NOMO-1 treated with DMSO at 0.1 percent for 48 hours (cell line): ENCODE measurements around the gene RILP.

Experiments used
- DNase-seq: peaks from one replicate; lab custom pipeline; 2025; ENCODE audit not compliant: unreplicated experiment; lab: John Stamatoyannopoulos, UW

The RILP gene

DNA sequence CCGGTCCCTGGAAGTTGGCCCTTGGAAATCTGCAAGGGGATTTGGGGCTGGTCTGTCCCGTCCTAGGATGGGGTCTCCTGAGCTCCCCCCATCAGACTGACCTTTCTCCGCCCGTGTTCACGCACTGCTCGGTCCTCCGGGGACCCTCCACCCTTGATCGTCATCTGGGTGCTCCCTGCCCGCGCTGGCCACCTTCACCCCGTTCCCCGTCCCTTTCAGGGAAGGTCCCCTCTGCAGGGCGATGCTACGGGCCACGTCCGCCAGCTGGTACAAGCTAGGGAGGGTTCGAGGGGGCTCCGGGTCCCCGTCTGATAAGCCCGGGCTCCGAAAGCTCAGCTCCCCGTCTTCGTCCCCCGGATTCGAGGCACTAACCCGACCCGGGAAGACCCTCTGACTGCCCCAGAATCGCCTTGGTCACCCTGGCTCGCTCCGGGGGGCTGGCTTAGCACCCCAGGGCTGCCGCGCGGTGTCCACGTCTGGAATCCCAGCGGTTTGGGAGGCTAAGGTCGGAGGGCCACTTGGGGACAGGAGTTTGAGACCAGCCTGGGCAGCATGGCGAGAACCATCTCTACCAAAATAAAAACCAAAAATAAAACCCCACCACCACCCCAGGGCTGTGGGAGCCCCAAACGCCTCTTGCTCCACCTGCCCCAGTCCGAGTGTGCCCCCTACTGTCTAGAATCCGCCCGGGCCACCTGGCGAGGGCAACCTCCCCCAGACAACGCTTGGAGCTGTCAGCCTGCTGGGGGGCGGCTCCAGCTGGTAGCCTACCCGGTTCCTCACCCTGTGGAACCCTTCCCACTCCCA, 20.0 kb downstream of the RILP start:
- peak; percentile 50 for DNase-seq

DNA sequence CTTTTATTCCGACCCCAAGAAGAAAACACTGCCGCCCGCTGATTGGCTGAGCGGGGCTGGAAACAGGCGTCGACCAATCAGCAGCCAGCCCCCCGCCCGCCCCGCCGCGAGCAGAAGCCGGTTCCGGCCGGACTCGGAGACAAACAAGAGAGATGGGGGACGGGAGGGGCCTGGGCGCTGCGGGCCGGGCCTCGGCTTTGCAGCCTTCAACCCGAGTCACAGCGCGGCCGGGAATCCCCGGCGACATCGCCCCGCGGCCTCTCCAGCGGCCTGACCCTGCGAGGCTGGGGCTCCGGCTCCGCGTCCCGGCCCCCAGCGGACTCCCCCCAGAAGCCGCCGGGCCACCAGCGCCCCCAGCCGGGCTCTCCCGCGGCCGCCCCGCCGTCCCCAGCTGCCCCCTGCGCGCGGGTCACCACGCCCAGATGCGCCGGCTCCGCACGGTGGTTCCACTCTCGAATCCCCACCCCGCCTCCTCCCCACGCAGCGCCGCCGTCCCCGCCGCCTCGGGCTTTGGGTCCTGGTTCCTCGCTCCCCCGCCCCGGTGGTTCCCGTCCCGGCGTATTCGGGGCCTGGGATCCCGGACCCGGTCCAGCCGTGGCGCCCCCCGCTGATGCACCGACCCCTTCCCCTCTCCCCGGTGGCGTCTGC, 20.7 kb downstream of the RILP start:
- DNase-seq, result peak; percentile 80

DNA sequence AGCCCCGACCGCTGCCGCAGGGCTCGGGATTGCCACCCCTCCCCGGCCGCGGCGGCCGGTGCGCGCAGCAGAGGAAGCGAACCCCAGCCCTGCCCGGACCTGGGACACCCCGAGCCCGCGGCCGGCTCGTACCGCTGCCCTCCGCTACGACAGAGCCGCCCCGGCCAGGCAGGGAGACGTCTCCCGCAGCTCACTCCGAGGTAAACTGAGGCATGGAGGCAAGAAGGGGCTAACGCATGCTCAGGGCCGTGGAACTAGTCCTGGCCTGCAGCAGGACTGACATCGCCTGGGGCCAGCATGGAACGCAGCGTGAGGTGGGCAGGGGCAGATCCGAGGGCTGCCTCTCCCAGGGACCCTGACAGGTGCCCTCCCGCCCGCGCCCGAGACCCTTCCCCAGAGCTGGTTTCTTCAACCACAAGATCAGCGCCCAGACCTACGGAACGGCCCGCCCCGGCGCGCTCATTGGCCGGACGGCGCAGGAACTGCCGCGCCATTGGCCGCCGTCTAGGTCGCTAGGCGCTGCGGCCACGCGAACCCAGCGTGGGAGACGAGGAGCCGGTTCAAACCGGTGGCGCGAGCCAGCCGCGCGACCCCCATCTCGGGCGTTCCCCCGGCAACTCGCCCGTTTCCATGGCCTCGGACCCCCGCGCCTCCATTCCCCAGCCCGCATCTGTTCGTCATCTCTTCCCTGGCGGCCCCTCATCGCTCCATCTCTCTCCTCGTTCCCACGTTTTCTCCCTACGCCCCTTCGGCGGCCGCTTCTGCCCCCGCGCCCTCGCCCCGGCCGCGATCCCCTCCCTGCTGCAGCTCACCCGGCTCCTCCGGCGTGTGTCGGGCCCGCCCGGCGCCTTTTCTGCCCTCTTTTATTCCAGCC, 21.4 kb downstream of the RILP start, which contains the start of gene SLC43A2:
SLC43A2 (minus strand) TSS at position 853 of the 874 bp plus-strand sequence. CDS start 960 bp downstream, outside the sequence.
- peak; percentile 52 for DNase-seq

DNA sequence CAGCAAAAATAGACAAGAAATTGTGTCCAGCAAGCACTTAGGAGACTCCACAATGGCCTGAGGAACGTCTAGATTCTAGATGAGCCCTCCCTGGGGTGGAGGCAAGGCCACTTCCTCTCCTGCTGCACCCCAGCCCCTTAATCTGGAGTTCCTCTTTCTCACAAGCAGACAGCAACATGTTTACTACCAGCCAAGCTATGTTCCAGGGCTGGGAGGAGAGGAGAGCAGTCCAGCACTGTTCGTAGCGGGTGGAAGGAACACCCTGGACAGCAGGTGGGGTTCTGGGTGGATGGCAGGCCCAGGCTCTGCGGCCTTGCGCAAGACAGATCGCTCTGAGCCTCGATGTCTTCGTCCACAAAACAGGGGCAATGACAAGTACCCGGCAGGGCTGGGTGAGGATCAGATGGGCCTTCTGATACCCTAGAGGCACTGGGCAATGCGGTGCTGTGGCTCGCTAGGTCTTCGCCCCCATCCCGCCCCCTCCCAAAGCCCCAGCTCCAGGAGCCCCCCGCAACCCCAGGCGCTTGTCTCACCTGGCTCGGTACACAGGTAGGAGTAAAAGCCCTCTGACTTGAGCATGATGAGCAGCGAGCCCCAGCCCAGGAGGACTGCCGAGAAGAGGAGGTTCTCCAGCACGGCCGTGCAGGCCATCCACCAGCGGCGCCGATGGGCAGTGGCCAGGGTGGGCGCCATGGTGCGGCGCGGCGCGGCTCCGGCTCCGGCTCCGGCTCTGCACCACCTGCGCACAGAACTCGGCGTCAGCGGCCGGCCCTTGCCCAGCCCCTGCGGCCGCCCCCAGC, 22.3 kb downstream of the RILP start:
- peak; percentile 86 for DNase-seq

DNA sequence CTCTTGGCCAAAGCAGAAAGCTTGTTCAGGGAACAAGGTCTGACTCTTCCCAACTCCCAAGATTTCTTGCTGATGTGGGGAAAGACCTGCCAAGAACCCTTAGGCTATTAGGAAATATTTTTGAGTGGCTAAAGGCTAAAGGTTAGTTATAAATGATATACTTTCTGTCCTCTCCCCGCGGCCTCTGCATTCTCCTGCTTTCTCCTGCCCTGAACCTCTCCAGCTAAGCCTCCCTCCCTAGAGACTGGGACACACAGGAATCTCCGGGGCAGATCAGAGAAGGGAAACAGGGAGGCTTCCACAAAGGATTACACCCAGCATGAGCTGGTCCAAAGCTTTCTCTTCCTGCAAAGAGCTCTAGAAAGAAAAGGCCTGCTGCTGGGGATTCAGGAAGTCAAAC, 23.3 kb downstream of the RILP start:
- no peak for DNase-seq

DNA sequence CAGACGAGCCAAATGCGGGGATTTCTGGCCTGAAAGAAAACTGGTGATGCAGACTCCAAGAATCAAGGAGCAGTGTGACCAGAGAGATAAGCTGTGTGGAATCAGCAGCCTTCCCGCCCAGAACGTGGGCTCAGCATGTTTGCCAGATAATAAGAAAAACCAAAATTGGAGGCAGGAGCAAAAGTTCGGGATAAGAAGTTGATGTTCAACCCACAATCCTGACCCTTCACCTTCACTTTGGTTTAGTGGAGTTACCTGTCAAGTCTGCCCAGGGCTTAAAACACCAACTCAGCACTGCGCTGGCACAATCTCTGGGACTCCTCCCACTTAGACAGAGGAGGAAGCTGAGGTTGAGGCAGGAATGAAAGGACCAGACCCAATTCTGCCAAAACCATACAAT, 24.1 kb downstream of the RILP start:
- no peak for DNase-seq

DNA sequence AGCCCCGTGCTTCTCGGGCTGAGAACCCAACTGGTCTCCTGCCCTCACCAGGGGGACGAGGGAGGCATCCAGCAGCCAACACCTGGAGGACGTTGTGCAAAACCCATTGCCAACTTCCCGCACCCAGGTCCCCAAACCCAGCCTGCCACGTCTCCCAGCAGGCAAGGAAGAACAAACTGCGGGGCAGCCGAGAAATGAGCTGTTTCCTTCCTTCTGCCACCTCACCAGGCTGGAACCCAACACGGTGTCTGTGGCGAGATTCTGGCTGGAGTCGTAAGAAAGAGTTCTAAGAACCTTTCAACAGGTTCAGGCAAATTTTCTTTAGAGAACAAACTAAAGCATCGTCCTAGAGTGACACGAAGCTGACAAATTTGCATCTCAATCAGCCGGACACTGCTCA, 24.6 kb downstream of the RILP start:
- DNase-seq, result no peak

DNA sequence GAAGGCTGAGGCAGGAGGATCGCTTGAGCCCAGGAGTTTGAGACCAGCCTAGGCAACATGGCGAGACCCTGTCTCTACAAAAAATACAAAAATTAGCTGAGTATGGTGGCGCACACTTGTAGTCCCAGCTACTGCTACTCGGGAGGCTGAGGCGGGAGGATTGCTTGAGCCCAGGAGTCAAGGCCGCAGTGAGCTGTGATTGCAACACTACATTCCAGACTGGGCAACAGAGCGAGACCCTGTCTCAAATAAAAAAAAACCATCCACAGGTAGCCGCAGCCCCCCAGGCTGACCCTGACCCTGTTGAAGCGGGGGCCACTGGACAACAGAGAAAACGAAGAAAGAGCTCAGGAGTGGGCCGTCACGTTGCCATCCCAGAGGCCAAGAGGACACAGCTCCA, 25.0 kb downstream of the RILP start:
- DNase-seq, result no peak

DNA sequence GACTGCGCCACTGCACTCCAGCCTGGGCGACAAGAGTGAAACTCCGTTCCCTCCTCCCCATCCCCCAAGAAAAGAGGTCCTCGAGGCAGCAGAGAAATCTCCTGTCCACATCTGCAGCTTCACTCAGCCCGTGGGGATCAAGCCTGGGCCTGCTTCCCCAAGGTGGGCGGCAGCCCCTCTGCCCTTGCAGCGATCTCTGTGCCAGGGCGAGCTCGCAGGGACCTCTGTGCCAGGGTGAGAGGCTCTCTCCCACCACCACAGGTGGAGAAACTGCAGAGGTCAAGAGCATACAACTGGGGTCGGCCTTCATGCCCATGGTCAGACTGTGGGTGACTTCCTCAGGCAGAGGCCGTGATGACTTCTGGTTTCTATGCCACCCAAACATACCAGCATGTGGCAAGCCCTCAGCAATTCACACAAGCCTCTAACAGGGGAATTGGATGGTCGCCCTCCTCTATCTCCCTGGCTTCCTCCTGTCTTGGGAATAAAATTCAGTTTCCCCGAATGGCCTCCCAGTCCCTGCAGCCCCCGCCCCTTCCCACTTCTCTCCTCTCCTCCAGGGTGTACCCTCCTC, 26.5 kb downstream of the RILP start:
- DNase-seq, result no peak

DNA sequence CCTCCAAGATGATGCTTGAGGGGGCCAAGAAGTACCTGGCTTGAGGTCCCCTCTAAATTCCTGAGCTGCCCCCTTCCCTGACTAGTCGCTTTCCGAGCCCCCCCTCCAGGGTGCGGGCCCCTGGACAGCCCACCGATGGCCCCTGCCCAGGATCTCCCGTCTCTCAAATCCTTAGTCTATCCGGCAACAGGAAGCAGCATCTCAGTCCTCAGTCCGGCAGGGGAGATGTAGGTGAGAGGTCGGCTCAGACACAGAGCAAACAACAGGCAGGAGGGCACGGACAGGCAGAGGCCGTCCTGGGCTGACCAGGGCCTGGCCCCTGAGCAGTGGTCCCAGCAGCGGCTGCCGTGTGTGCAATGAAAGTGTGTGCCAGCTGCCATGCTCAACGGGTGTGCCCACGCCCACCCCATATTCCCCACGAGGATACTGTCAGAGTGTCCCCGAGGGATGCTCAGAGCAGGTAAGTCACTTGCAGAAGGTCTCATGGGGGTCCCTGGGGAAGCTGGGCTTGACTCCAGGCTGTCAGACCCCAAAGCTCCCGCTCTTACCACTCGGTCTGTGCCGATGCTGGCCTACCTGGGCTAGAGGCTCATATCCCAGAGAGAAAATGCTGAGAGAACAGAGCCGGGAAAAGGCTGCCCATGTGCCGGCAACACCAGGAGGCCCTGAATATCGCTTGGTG, 28.3 kb downstream of the RILP start:
- no peak for DNase-seq

DNA sequence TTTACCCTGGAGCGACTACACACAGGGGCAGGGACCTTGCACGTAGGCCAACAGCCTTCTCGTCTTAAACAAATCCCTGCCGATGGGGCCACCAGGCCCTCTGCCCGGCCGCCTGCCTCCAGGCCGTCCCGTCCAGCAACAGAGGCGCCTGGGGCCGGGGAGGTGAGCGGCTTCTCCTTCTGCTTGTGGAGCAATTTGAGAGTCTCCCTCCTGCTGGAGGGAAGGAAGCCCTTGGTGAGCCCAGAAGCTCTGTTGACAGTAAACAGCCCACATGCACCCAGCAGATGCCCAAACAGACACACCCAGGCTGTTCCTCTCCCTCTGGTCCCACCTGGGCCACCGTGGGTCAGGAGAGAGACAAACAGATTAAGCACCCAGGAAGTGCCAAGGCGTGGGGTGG, 29.2 kb downstream of the RILP start:
- DNase-seq, result no peak

DNA sequence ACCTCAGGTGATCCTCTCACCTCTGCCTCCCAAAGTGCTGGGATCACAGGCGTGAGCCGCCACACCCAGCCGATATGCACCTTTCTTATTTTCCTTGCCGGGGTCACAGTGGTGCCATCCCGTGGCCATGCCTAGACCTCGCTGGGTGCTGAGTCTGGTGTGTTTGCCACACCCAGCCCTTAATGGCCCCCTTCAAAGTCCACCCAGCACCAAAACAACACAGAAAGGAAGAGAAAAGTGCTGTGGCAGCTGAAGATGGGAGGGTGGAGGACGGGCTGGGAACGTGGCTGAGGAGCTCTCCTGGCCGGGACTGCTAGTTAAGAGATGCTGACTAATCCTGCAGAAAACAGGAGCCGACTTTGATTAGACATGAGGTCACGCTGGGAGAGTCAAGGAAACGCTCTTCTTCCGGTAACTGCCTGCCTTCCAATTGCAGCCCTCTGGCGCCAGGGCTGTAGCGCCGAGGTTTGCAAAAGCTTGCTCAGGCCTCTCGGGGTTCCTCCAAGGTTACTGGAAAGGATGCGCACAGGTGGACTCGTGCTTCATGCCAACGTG, 32.0 kb downstream of the RILP start:
- peak; percentile 22 for DNase-seq

DNA sequence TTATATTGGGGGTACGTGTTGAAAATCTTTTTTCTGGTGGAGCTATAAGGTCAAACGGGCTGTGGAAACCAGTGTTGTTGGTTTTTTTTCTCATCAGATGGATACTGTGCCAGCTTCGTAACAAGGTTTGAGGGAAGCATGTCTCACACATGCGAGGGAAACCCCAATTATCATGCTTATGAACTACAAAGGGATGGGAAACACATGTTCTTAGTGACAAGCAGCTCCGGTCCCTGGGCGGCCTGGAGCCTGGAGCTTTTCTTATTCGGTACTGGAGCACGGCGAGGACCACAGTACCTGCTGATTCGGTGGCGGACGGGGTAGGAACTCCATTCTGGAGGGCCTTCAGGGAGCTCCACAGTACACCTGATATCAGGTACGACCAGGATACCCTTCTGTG, 33.6 kb downstream of the RILP start:
- no peak for DNase-seq

DNA sequence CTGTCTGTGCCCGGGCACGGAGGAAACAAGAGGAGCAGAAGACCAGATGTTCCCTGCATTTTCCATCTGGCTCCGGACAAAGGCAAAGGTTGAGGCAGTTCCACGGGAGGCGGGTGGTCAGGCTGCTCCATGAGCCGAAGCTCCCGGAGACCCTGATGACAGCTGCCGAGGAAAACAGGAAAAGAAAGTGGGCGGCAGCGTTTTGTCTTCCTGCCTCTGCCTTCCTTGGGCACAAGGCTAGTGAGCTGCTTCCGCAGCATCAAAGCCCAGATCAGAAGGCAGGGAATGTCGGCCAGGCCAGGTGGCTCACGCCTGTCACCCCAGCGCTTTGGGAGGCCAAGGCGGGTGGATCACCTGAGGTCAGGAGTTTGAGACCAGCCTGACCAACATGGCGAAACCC, 37.3 kb downstream of the RILP start:
- DNase-seq, result no peak

DNA sequence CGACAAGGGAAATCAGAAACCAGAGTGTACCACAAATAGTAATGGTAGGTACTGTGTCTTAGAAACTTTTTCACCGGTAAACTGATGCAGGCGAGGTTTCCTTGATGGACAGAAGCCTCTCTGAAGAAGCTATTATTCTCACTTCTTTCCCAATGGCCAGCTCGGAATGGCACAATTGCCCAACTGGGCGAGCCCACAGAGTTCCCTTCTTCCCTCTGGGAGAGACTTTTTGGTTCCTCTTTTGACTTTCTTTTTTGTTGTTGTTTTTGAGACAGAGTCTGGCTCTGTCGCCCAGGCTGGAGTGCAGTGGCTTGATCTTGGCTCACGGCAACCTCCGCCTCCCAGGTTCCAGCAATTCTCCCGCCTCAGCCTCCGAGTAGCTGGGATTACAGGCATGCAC, 38.0 kb downstream of the RILP start:
- peak; percentile 52 for DNase-seq

DNA sequence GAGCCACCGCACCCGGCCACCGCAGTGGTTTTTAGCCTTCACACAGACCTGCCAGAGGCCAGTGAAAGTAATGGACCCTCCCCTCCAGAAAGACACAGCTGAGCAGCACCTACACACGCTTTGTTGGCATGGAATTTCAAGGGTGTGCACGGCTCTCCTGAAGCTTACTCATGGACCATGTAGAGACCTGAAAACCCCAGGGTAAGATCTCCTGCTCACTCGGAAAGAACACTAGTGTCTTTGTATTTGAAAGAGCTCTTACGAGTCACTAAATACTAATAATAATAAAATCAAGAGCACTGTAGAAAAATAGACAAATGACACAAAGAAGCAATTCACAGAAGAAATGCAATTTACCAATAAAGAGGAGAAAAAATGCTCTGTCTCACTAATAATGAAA, 41.0 kb downstream of the RILP start:
- no peak for DNase-seq

DNA sequence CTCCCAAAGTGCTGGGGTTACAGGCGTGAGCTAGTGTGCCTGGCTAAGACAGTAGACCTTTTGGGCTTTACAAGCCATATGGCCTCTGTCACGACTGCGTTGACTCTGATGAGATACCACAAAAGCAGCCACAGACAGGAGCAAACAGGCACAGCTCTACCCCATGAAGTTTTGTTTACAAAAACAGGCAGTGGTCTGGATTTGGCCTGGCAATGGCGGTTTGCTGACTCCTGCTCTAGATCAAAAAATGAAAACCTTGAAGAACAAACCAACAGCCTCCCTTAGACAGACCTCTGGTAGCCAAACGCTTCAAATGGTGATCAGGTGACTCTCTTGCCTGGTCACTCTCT, 41.7 kb downstream of the RILP start:
- no peak for DNase-seq

DNA sequence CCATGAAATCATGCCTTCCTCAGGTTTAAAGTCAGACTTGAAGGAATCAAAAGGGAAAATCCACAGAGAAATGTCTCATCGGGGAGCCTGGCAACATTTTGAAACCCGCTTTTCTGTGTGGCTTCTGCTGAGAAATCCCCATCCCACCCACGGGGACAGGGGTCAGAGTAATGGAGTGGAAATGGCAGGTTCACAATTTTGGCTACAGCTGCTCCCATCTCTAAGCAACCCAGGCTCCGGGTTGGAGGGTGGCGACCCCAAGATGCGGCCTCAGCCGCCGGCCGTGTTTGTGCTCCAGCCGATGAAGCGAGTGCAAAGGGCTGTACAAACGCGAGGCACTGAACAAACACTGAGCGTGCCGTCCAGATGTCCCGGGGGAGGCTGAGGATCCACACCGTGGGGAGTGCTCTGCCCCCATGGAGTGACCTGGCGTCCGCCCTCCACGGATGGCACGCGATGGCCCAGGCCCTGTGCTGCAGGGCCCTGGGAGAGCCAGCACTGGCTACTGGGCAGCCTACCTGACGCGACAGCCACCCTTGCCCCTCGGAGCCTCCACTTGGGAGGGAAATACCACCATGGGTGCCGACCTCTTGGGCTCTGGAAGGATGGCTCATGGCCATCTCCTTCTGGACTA, 43.2 kb downstream of the RILP start:
- no peak for DNase-seq

DNA sequence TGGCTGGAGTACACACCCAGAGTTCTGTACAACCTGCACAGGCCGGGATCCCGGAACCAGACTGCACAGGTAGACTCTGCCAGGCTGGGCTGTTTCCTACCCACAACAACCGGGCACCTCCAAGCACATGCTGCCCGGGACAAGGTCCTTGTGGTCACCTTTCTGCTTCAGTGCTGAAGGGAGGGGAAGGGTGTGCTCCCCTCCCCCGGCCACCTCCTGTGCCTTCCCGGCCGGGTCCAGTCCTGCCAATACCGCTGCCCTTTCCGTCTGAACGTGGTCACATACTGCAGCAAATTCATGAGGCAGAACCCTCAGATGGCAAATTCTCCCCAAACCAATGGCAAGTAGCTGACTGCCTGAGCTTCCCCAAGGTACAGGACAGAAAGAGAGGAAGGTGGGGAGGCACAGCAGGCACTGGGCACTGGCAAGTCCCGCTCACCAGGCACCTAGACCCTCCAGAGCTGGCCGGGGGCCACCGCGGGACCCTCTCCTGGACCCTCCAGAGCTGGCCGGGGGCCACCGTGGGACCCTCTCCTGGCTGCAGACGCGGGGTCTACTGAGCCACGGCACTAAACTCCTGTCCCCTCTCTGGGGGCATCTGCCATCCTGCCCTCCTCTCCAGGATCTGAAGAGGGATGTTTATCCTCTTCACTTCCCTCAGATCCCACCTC, 43.9 kb downstream of the RILP start:
- no peak for DNase-seq
